ENCODE measurements around the gene TIPARP. TPM values are rescaled to one million over a fixed set of nuclear protein-coding genes. Genes with fewer than 3 reads are reported as not detected.

TIPARP gene
- total and polyA plus RNA-seq, 2 experiments from 2014 or later: 4.5 to 6.9 TPM

GRCh38 chr3:156693166-156693565 lies 18.8 kb downstream of the TIPARP start (continued):
- TF ChIP-seq, protein P1, sequence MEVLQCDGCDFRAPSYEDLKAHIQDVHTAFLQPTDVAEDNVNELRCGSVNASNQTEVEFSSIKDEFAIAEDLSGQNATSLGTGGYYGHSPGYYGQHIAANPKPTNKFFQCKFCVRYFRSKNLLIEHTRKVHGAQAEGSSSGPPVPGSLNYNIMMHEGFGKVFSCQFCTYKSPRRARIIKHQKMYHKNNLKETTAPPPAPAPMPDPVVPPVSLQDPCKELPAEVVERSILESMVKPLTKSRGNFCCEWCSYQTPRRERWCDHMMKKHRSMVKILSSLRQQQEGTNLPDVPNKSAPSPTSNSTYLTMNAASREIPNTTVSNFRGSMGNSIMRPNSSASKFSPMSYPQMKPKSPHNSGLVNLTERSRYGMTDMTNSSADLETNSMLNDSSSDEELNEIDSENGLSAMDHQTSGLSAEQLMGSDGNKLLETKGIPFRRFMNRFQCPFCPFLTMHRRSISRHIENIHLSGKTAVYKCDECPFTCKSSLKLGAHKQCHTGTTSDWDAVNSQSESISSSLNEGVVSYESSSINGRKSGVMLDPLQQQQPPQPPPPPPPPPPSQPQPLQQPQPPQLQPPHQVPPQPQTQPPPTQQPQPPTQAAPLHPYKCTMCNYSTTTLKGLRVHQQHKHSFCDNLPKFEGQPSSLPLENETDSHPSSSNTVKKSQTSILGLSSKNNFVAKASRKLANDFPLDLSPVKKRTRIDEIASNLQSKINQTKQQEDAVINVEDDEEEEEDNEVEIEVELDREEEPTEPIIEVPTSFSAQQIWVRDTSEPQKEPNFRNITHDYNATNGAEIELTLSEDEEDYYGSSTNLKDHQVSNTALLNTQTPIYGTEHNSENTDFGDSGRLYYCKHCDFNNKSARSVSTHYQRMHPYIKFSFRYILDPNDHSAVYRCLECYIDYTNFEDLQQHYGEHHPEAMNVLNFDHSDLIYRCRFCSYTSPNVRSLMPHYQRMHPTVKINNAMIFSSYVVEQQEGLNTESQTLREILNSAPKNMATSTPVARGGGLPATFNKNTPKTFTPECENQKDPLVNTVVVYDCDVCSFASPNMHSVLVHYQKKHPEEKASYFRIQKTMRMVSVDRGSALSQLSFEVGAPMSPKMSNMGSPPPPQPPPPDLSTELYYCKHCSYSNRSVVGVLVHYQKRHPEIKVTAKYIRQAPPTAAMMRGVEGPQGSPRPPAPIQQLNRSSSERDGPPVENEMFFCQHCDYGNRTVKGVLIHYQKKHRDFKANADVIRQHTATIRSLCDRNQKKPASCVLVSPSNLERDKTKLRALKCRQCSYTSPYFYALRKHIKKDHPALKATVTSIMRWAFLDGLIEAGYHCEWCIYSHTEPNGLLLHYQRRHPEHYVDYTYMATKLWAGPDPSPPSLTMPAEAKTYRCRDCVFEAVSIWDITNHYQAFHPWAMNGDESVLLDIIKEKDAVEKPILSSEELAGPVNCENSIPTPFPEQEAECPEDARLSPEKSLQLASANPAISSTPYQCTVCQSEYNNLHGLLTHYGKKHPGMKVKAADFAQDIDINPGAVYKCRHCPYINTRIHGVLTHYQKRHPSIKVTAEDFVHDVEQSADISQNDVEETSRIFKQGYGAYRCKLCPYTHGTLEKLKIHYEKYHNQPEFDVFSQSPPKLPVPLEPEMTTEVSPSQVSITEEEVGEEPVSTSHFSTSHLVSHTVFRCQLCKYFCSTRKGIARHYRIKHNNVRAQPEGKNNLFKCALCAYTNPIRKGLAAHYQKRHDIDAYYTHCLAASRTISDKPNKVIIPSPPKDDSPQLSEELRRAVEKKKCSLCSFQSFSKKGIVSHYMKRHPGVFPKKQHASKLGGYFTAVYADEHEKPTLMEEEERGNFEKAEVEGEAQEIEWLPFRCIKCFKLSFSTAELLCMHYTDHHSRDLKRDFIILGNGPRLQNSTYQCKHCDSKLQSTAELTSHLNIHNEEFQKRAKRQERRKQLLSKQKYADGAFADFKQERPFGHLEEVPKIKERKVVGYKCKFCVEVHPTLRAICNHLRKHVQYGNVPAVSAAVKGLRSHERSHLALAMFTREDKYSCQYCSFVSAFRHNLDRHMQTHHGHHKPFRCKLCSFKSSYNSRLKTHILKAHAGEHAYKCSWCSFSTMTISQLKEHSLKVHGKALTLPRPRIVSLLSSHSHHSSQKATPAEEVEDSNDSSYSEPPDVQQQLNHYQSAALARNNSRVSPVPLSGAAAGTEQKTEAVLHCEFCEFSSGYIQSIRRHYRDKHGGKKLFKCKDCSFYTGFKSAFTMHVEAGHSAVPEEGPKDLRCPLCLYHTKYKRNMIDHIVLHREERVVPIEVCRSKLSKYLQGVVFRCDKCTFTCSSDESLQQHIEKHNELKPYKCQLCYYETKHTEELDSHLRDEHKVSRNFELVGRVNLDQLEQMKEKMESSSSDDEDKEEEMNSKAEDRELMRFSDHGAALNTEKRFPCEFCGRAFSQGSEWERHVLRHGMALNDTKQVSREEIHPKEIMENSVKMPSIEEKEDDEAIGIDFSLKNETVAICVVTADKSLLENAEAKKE (CRISPR knock-in tag; IDR thresholded peaks at IDR 0.05): no peak

GRCh38 chr3:156694536-156694935 lies 20.1 kb downstream of the TIPARP start:
- Histone ChIP-seq H3K4me2 (no peak overlapping the region), H3K27ac (ENCODE audit: low read depth) (no peak overlapping the region), H3K36me3 (ENCODE audit: insufficient read depth) (peaks cover 9% of the 10 kb centered on the region; the same call in 1 of the 2 replicates), H3K4me3 (no peak overlapping the region), H3F3A (replicated peaks; ENCODE audit: low read depth) (no peaks in the 10 kb centered on the region), H3K27me3 (ENCODE audit: insufficient read depth) (no peaks in the 10 kb centered on the region), H3K79me2 (replicated peaks; ENCODE audit: insufficient read depth) (peaks cover 21% of the 10 kb centered on the region), H4K20me1 (replicated peaks; ENCODE audit: insufficient read depth) (no peaks in the 10 kb centered on the region), H3K4me1 (ENCODE audit: insufficient read depth) (no peaks in the 10 kb centered on the region), H3K9me2 (ENCODE audit: insufficient read depth) (no peaks in the 10 kb centered on the region), H2AFZ (no peak overlapping the region)
- H3K36me3 Mint-ChIP-seq (ENCODE audit: low read depth): peaks cover 13% of the 10 kb centered on the region; the same call in 2 of the 3 replicates
- H3K9me3 Mint-ChIP-seq: no peaks in the 10 kb centered on the region
- no peak for DNase-seq (ENCODE audit: low spot score)
- no peak for ATAC-seq
- no peak overlapping the region for H3K4me3 Mint-ChIP-seq
- TF ChIP-seq EZH2phosphoT487 (IDR thresholded peaks at IDR 0.05; ENCODE audit: unreplicated experiment): no peak
- TF ChIP-seq, protein P2, sequence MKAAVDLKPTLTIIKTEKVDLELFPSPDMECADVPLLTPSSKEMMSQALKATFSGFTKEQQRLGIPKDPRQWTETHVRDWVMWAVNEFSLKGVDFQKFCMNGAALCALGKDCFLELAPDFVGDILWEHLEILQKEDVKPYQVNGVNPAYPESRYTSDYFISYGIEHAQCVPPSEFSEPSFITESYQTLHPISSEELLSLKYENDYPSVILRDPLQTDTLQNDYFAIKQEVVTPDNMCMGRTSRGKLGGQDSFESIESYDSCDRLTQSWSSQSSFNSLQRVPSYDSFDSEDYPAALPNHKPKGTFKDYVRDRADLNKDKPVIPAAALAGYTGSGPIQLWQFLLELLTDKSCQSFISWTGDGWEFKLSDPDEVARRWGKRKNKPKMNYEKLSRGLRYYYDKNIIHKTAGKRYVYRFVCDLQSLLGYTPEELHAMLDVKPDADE (IDR thresholded peaks at IDR 0.05): no peak
- TF ChIP-seq CTCF (conservative IDR thresholded peaks at IDR 0.05; ENCODE audit: low read depth in 2 of 2): no peak
- TF ChIP-seq EZH2 (IDR thresholded peaks at IDR 0.05; ENCODE audit: low read depth, unreplicated experiment): no peak
- no peak for TF ChIP-seq STAT1 (IDR thresholded peaks at IDR 0.05; ENCODE audit: unreplicated experiment)
- no peak for TF ChIP-seq ZNF114 (CRISPR knock-in tag; IDR thresholded peaks at IDR 0.05)
- no peak for TF ChIP-seq REST (IDR thresholded peaks at IDR 0.05; ENCODE audit: unreplicated experiment)
- no peak overlapping the region for H3K27ac Mint-ChIP-seq
- no peaks in the 10 kb centered on the region for H3K27me3 Mint-ChIP-seq (ENCODE audit: insufficient read depth, low read depth, poor library complexity)
- H3K4me1 Mint-ChIP-seq: no peaks in the 10 kb centered on the region; the same call in 1 of the 3 replicates

All from GM23338 (cell line).